Measurements from ENCODE around the gene TBX1. TPM values are rescaled to one million over a fixed set of nuclear protein-coding genes. Genes with fewer than 3 reads are reported as not detected.

TBX1 gene
- polyA plus RNA-seq, 3 donors, result not detected

DNA sequence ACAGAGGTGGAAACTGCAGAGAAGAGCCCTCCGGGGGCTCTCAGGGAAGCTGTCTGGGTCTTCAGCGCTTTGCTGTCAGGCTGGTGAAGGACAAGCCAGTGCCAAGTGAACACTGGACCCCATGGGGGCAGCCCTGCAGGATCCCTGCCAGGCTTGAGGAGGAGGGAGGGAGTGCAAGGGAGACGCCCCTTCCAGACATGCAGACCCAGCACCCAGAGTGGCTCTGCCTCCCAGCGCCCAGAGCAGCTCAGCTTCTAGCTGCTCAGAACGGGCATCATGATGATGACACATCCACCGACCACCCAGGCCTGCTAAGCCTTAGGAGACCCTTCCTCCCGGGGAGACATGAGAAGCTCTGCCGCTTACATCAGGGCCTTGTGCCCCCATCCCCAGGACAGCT is 39.7 kb downstream of the TBX1 start:
- TF ChIP-seq, protein P1, sequence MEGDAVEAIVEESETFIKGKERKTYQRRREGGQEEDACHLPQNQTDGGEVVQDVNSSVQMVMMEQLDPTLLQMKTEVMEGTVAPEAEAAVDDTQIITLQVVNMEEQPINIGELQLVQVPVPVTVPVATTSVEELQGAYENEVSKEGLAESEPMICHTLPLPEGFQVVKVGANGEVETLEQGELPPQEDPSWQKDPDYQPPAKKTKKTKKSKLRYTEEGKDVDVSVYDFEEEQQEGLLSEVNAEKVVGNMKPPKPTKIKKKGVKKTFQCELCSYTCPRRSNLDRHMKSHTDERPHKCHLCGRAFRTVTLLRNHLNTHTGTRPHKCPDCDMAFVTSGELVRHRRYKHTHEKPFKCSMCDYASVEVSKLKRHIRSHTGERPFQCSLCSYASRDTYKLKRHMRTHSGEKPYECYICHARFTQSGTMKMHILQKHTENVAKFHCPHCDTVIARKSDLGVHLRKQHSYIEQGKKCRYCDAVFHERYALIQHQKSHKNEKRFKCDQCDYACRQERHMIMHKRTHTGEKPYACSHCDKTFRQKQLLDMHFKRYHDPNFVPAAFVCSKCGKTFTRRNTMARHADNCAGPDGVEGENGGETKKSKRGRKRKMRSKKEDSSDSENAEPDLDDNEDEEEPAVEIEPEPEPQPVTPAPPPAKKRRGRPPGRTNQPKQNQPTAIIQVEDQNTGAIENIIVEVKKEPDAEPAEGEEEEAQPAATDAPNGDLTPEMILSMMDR (IDR thresholded peaks at IDR 0.05), result no peak
- Histone ChIP-seq H3K9me3 (replicated peaks in 1 of 2; ENCODE audit: control insufficient read depth in 1 of 2, insufficient read depth in 1 of 2, low read length in 2 of 2) (no peaks in the 10 kb centered on the region), H3K27me3 (ENCODE audit: control insufficient read depth in 2 of 2, insufficient read depth in 2 of 2, low read length in 2 of 2) (no peaks in the 10 kb centered on the region), H3K36me3 (replicated peaks in 1 of 2; ENCODE audit: control insufficient read depth in 1 of 2, insufficient read depth in 2 of 2, low read length in 2 of 2) (no peaks in the 10 kb centered on the region), H2AFZ (ENCODE audit: insufficient read depth, low read depth, low read length, poor library complexity, severe bottlenecking) (no peak overlapping the region), H3K4me2 (replicated peaks; ENCODE audit: extremely low read depth, low read length, poor library complexity, severe bottlenecking) (no peak overlapping the region), H3K4me1 (ENCODE audit: control insufficient read depth in 1 of 2, insufficient read depth in 2 of 2, low read length in 2 of 2) (no peaks in the 10 kb centered on the region), H3K4me3 (replicated peaks in 1 of 3; ENCODE audit: low read depth in 2 of 3, low read length in 3 of 3) (no peak overlapping the region), H3K79me2 (ENCODE audit: insufficient read depth, low read length) (no peaks in the 10 kb centered on the region), H3K27ac (ENCODE audit: low read depth in 1 of 2, low read length in 2 of 2) (no peak overlapping the region), H4K20me1 (ENCODE audit: insufficient read depth, low read length) (no peaks in the 10 kb centered on the region), H3K9ac (ENCODE audit: insufficient read depth, low read length, poor library complexity, severe bottlenecking) (no peak overlapping the region)
- H3K27me3 Mint-ChIP-seq (ENCODE audit: low read depth in 3 of 3), result peaks cover 0 to 2% (median 0%) of the 10 kb centered on the region in 3 donors
- WGBS (ENCODE audit: insufficient coverage), result 98% methylated on average over 7 of the region's 8 CpGs
- H3K36me3 Mint-ChIP-seq, result no peaks in the 10 kb centered on the region
- intact Hi-C loops (cut with micrococcal nuclease), result no loop called here
- H3K4me3 Mint-ChIP-seq, result no peak overlapping the region
- no peak for DNase-seq
- H3K27ac Mint-ChIP-seq, result no peak overlapping the region
- H3K4me1 Mint-ChIP-seq, result no peaks in the 10 kb centered on the region
- H3K9me3 Mint-ChIP-seq, result no peaks in the 10 kb centered on the region

DNA sequence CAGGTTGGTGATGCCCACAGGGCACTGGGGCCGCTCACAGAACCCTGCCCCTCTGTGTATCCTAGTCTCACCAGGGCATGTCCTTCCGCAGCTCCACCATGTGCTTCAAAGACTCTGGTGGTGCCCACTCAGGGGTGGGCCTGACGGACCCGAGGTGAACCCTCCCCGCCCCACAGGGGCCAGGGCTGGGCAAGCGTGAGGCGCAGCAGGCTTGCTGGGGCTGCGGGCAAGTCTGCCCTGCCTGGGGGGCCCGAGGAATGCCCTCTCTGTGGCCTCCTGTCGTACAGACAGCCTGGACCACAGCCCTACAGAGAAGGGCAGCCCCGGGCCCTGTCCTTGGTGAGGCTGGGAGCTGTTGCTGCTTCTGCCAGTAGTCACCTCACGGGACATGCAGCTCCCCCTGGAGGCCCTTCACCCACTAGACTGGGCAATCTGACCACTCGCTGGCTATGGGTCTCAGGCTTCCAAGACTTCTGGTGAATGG is 40.2 kb downstream of the TBX1 start:
- Histone ChIP-seq H3K79me2 (ENCODE audit: insufficient read depth, low read length) (no peaks in the 10 kb centered on the region), H3K27me3 (ENCODE audit: control insufficient read depth in 2 of 2, insufficient read depth in 2 of 2, low read length in 2 of 2) (no peaks in the 10 kb centered on the region), H3K4me1 (ENCODE audit: control insufficient read depth in 1 of 2, insufficient read depth in 2 of 2, low read length in 2 of 2) (no peaks in the 10 kb centered on the region), H2AFZ (ENCODE audit: insufficient read depth, low read depth, low read length, poor library complexity, severe bottlenecking) (no peak overlapping the region), H3K36me3 (replicated peaks in 1 of 2; ENCODE audit: control insufficient read depth in 1 of 2, insufficient read depth in 2 of 2, low read length in 2 of 2) (no peaks in the 10 kb centered on the region), H3K9ac (ENCODE audit: insufficient read depth, low read length, poor library complexity, severe bottlenecking) (no peak overlapping the region), H3K27ac (ENCODE audit: low read depth in 1 of 2, low read length in 2 of 2) (no peak overlapping the region), H4K20me1 (ENCODE audit: insufficient read depth, low read length) (no peaks in the 10 kb centered on the region), H3K9me3 (replicated peaks in 1 of 2; ENCODE audit: control insufficient read depth in 1 of 2, insufficient read depth in 1 of 2, low read length in 2 of 2) (no peaks in the 10 kb centered on the region), H3K4me3 (replicated peaks in 1 of 3; ENCODE audit: low read depth in 2 of 3, low read length in 3 of 3) (no peak overlapping the region), H3K4me2 (replicated peaks; ENCODE audit: extremely low read depth, low read length, poor library complexity, severe bottlenecking) (no peak overlapping the region)
- intact Hi-C loops (cut with micrococcal nuclease), result no loop called here
- H3K4me1 Mint-ChIP-seq, result no peaks in the 10 kb centered on the region
- H3K4me3 Mint-ChIP-seq, result no peak overlapping the region
- no peak for DNase-seq
- no peaks in the 10 kb centered on the region for H3K36me3 Mint-ChIP-seq
- H3K9me3 Mint-ChIP-seq, result no peaks in the 10 kb centered on the region
- 96% methylated on average over 13 of the region's 13 CpGs for WGBS (ENCODE audit: insufficient coverage)
- H3K27me3 Mint-ChIP-seq (ENCODE audit: low read depth in 3 of 3), result peaks cover 0 to 2% (median 0%) of the 10 kb centered on the region in 3 donors
- TF ChIP-seq, protein P1 (IDR thresholded peaks at IDR 0.05), result no peak
- no peak overlapping the region for H3K27ac Mint-ChIP-seq

Measured in CD14-positive monocyte (primary cell).